ENCODE data around the gene TERF2IP. TPM values are rescaled to one million over a fixed set of nuclear protein-coding genes. Genes with fewer than 3 reads are reported as not detected.
A peak's percentile ranks its signal among the peaks of the same experiment; 100 is the strongest.

Gene TERF2IP
- total and polyA plus RNA-seq, 9 of the 15 experiments (the other 6 are each of a cell fraction or from before 2014, with no cell fraction given), result 14.5 to 64.2 (median 47.0) TPM

- TF ChIP-seq POLR2G (IDR thresholded peaks at IDR 0.05; ENCODE audit: low read depth, low read length), result no peak
- no peak for TF ChIP-seq SREBF2 (CRISPR knock-in tag; IDR thresholded peaks at IDR 0.05)
- TF ChIP-seq EZH2 (IDR thresholded peaks at IDR 0.05; ENCODE audit: borderline replicate concordance, low read depth, low read length), result no peak
- TF ChIP-seq NRF1 (conservative IDR thresholded peaks at IDR 0.05 in 1 of 2, IDR thresholded peaks at IDR 0.05 in 1 of 2), result no peak
- TF ChIP-seq RNF2 (IDR thresholded peaks at IDR 0.05), result 0 out of 2 replicates have a peak, but pooled peaks have one; percentile 41
- no peak for TF ChIP-seq POLR2AphosphoS2 (IDR thresholded peaks at IDR 0.05; ENCODE audit: low read length)
- TF ChIP-seq ATF6 (CRISPR knock-in tag; IDR thresholded peaks at IDR 0.05), result no peak
- TF ChIP-seq ARID3A (IDR thresholded peaks at IDR 0.05; ENCODE audit: borderline replicate concordance, low read depth, low read length), result peak; percentile 73; the same call in 1 of the 2 replicates
- TF ChIP-seq ZNF511 (CRISPR knock-in tag; IDR thresholded peaks at IDR 0.05), result no peak
- TF ChIP-seq HLTF (IDR thresholded peaks at IDR 0.05), result no peak
- TF ChIP-seq MECOM (CRISPR knock-in tag; IDR thresholded peaks at IDR 0.05), result no peak
- peak; percentile 81 for TF ChIP-seq DEAF1 (CRISPR knock-in tag; IDR thresholded peaks at IDR 0.05)
- TF ChIP-seq ZNF639 (CRISPR knock-in tag; conservative IDR thresholded peaks at IDR 0.05 in 1 of 2, IDR thresholded peaks at IDR 0.05 in 1 of 2), result 0 out of 4 replicates have a peak, but pooled peaks of 1 of the 2 experiments have one; percentile 40
- no peak for TF ChIP-seq HDAC8 (tag; IDR thresholded peaks at IDR 0.05)
- TF ChIP-seq CCAR2 (IDR thresholded peaks at IDR 0.05; ENCODE audit: low read depth, low read length), result no peak
- TF ChIP-seq CREM (IDR thresholded peaks at IDR 0.05; ENCODE audit: low read depth), result peak; percentile 53
- TF ChIP-seq TCF15 (CRISPR knock-in tag; IDR thresholded peaks at IDR 0.05), result no peak
Measured at GRCh38 chr16:75621170-75621477, 26.4 kb upstream of the TERF2IP start (continued).

Data from K562 (cell line).